Endometrial microvascular endothelial cells (primary cell): ENCODE results near the gene NR5A1. TPM values are rescaled to one million over a fixed set of nuclear protein-coding genes. Genes with fewer than 3 reads are reported as not detected.

Experiments
- in situ Hi-C: cut with HindIII; loops from 2 replicates; pipeline ENCODE4 v1.10.0; 2017; ENCODE audit warnings: low sequenced_read_pairs, low pct_unique_long_range_greater_than_20kb; ENCODE audit errors: inconsistent ontology term
- total RNA-seq: library from RNA; depleted of rRNA; stranded (reverse); fragments of >200 nt; gene quantifications from one replicate; pipeline ENCODE4 v1.2.3, GENCODE V29; 2015; ENCODE audit errors: inconsistent ontology term

The NR5A1 gene
- not detected for total RNA-seq

GRCh38 chr9:124506931-124507879 is at the start of gene NR5A1:
TSS of gene NR5A1 (minus strand) at chr9:124507399. CDS start at chr9:124503395, 4,004 bp downstream.
- in situ Hi-C loops, result no loop called here

GRCh38 chr9:124555043-124555442 is 47.8 kb upstream of the NR5A1 start:
- in situ Hi-C loops, result no loop called here

- in situ Hi-C loops, result no loop called here
Measured at GRCh38 chr9:124553738-124554137, 46.5 kb upstream of the NR5A1 start.

- in situ Hi-C loops, result no loop called here
Measured at GRCh38 chr9:124552273-124552605, 45.0 kb upstream of the NR5A1 start.

DNA sequence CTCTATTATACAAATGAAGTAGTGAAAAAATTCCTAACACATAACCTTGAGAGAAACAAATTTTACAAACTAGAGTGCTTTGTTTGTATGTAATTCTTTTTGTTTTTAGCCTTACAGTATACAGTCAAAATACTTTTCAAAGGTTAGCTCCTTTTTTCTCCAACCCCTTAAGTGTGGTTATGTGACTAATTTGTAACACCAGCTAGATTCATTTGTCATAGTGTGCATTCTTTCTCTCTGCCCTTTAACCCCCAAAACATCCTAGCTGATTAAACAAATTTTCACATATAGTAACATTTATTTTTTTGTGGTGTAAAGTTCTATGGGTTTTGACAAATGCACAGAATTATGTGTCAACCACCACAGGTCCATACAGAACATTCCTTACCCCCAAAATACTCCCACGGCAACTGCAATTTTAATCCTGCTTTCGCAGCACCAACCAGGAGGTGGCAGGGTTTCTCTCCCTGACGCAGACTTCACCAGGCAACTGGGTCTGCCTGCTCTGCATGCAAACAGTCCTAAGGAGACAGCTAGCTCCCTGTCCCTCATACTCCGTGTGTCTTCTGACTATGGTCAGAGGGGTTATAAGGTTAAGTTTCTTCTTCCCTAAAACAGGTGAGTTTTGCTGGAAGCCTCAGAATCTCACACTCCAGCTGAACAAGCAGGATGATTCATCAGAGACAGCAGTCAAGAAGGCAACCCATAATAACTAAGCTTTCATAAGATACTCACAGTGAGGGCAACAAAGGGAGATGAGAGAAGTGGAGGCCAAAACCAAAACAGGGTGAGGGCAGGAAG is 44.5 kb upstream of the NR5A1 start:
- in situ Hi-C loops, result no loop called here

- in situ Hi-C loops, result no loop called here
Measured at GRCh38 chr9:124550072-124550471, 42.9 kb upstream of the NR5A1 start.

DNA sequence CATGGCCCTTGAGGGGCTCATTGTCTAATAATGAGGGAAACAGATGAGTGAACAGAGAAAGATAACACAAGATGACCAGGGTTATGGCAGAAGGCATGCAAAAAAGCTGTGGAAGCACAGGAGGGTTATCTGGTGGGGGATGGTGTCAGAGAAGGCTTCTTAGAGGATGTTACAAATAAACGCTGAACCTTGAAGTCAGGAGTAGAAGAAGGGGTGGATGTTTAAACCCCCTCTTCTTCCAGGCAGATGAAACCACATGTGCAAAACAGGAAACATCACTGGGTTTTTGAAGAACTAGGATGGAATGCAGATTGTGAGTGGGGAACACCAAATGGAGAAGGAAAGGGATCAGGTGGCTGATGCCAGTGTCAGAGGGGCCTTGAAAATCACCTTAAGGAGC is 41.8 kb upstream of the NR5A1 start:
- in situ Hi-C loops, result no loop called here

- in situ Hi-C loops, result no loop called here
Measured at GRCh38 chr9:124544535-124544934, 37.3 kb upstream of the NR5A1 start.

DNA sequence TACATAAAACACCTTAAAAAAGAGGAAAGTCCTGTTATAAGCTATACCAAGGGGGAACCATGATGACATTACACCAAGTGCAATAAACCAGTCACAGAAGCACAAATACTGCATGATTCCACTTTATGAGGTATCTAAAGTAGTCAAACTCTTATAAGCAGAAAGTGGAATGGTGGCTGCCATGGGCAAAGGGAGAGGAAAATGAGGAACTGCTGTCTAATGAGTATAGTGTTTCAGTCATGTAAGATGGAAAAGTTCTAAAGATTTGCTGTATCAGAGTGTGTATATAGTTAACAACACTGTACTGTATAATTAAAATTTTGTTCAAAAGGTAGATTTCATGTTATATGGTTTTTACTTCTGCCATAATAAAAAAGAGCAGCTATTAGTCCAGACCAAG is 34.6 kb upstream of the NR5A1 start:
- in situ Hi-C loops, result no loop called here

DNA sequence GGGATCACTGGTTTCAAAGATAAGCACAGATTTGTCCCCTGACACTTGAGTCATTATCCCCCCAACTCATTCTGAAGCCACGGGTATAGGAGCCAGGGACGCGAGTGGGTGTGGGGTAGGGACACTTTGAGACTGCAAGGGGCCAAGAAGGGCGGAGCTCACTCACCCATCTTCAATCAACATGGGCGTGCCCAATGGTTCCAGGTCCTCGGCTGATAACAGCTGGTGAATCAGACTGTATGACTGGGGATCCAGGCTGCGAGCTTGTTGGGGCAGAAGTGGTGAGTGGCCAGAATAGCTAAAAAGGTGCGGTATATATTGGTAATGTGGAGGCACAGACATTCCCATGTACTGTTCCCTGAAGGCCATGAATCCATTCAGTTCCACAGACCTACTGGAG is 30.7 kb upstream of the NR5A1 start:
- in situ Hi-C loops, result no loop called here

DNA sequence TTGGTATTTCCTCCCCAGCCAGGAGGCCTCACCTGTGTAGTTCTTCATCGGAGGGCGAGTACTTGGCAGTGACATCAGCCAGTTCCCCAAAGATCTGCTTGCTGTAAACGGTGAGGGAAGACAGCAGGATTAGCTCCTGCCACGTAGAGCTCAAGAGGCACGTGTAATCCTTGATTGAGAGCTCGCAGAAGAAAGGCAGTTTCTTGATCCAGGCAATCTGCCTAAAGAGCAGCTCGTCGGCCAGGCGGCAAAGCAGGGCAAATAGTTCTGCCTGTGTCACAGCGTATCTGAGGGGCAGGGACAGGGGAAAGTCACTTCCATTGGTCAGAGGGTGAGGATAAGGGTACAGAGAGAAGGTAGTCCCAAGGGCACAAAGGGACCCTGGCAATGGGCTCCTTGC is 28.6 kb upstream of the NR5A1 start:
- in situ Hi-C loops, result no loop called here

DNA sequence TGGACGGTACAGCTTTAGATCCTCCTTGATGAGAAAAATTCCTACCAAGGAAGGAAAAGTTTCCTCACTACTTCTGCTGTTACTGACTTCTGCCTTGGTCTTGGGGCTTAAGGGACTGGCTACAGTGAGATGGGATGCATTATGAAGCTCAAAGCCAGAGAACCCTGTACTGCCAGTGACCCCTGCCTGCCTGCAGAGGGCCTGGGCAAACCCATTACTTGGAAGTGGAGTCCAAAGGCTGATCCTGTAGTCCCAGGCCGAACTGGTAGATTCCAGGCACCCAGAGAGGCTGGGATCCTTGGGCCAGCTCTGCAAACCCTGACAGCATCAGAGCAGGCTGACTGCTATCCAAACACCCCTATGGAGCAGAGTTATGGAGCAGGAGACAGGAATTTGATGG is 25.7 kb upstream of the NR5A1 start:
- in situ Hi-C loops, result no loop called here

DNA sequence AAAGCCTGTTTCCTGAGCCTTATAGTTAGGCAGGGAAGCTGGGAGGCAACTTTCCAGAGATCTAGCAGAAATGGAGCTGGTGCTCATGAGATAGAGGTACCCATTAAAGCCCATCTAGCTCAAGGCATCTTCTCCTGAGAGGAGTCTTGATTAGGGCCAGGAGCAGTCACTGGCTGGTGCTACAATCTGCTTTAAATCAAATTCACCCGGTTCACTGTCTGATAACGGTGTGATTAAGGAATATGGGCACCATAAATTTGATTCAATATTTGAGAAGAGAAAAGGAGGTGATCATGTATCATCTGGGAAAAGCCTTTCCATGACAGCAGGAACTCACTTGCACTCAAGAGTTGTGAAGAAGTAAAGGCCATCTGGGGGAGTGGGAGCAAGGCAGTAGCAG is 23.9 kb upstream of the NR5A1 start:
- in situ Hi-C loops, result no loop called here

GRCh38 chr9:124530246-124530645 is 23.0 kb upstream of the NR5A1 start:
- in situ Hi-C loops, result no loop called here

DNA sequence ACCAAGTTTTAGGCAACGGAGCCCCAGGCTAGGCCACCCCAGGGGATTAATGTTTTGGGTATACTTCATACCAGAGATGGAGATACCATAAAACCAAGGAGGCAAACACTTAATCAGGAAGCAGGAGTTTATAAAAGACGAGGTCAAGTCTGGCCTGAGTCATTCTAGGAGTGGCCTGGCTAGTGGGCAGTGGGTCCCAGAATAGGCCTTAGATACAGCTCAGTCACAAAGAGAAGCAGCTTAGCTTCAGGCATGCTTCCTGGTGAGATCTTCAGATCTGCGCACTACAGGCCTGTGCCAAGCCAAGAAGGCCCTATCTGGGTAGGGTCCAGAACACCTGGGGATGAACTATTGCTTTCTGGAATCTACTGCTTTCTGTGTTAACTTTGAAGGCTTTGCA is 20.6 kb upstream of the NR5A1 start:
- in situ Hi-C loops, result no loop called here

- in situ Hi-C loops, result no loop called here
Measured at GRCh38 chr9:124526174-124526573, 19.0 kb upstream of the NR5A1 start.

GRCh38 chr9:124522121-124523098 is 15.2 kb upstream of the NR5A1 start:
- in situ Hi-C loops, result no loop called here

- in situ Hi-C loops, result no loop called here
Measured at GRCh38 chr9:124521142-124521541, 13.9 kb upstream of the NR5A1 start.

DNA sequence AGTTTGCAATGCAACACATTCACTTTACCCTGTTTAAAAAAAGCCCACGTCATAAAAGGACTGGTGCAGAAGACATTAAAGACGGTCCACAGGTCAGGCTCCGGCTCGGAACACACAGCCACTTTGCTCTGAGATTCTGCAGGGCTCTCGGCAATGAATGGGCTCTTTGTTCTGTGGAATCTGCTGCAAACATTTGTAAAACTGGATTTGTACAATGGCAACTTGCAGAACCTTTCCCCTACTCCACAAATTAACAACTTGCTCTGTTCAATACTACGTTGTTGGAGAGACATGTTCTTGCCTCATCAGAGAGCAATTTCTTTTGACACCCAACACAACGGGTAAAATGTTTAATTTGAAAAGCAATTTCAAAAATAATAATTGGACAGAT is 13.0 kb upstream of the NR5A1 start:
- in situ Hi-C loops, result no loop called here
